GM12878 (cell line): Measurements from ENCODE around the gene ZNF385D. TPM values are rescaled to one million over a fixed set of nuclear protein-coding genes. Genes with fewer than 3 reads are reported as not detected.

Experiments
- ATAC-seq: fragments of 200-7000 bp; cut with Tn5 transposase; 3 replicates; pipeline ENCODE4 v1.9.1; 2020; ENCODE audit warnings: mild to moderate bottlenecking, moderate library complexity
- BruUV-seq: library from RNA; stranded (reverse); fragments of 400-500 nt; replicated peaks from 2 replicates; lab custom pipeline; 2021; lab: Mats Ljungman, UMichigan
- CTCF ChIA-PET: fragments of 300-600 bp; sonication (Branson Sonifier 250); formaldehyde crosslinking; extraction: SDS; loops from one replicate; lab custom pipeline; 2021; ENCODE audit warnings: inconsistent platforms; lab: Yijun Ruan, JAX
- POLR2A ChIA-PET: fragments of 350-600 bp; formaldehyde crosslinking; extraction: SDS; loops from one replicate; lab custom pipeline; 2021; ENCODE audit warnings: inconsistent platforms; lab: Charles Lee
- RAD21 ChIA-PET: fragments of 300-600 bp; sonication (Branson Sonifier 250); formaldehyde crosslinking; loops from one replicate; lab custom pipeline; 2023; ENCODE audit warnings: antibody characterized with exemption; ENCODE audit not compliant: unreplicated experiment; lab: Charles Lee
- SMC1A ChIA-PET: fragments of 300-600 bp; sonication (Branson Sonifier 250); formaldehyde crosslinking; loops from one replicate; lab custom pipeline; 2023; ENCODE audit not compliant: unreplicated experiment, uncharacterized antibody; lab: Charles Lee
- DNase-seq: peaks from one replicate; pipeline ENCODE4 v3.0.0-alpha.2; 2011; ENCODE audit warnings: low read depth, low spot score
- FAIRE-seq: peaks from 3 replicates; lab custom pipeline; 2011; peaks lifted over from hg19 to GRCh38; lab: Jason Lieb, UNC
- H2AFZ ChIP-seq: 2 replicates; pipeline ENCODE4 v1.6.0; 2011; ENCODE audit warnings: low read depth, low read length, control low read depth; ENCODE audit not compliant: control insufficient read depth
- H3K27ac ChIP-seq: 2 replicates; pipeline ENCODE4 v1.5.1; 2011; ENCODE audit warnings: control low read depth; ENCODE audit not compliant: control insufficient read depth, insufficient read depth
- H3K27me3 ChIP-seq, 2 experiments: replicated peaks in 1 of 2; 2 replicates each; pipeline versions ENCODE4 v1.6.0 to v1.6.1; 2011; ENCODE audit warnings: low read length in 1 of 2; ENCODE audit not compliant: control insufficient read depth in 2 of 2, insufficient read depth in 2 of 2
- H3K36me3 ChIP-seq, 2 experiments: 2 replicates each; pipeline ENCODE4 v1.5.1; 2011; ENCODE audit warnings: low read length in 1 of 2; ENCODE audit not compliant: control insufficient read depth in 2 of 2, insufficient read depth in 2 of 2
- H3K4me1 ChIP-seq: 2 replicates; pipeline ENCODE4 v1.6.1; 2011; ENCODE audit warnings: mild to moderate bottlenecking, low read length, moderate library complexity, mixed read lengths; ENCODE audit not compliant: control insufficient read depth, insufficient read depth
- H3K4me2 ChIP-seq: 2 replicates; pipeline ENCODE4 v1.6.0; 2011; ENCODE audit warnings: control low read depth; ENCODE audit not compliant: control insufficient read depth, insufficient read depth
- H3K4me3 ChIP-seq: fragments of 200-600 bp; sonication (generic); 2 replicates; pipeline ENCODE4 v1.5.1; 2016
- H3K79me2 ChIP-seq: 2 replicates; pipeline ENCODE4 v1.6.0; 2011; ENCODE audit warnings: low read length; ENCODE audit not compliant: control insufficient read depth, insufficient read depth
- H3K9ac ChIP-seq: 2 replicates; pipeline ENCODE4 v1.8.0; 2011; ENCODE audit warnings: low read length, control low read depth, mixed read lengths; ENCODE audit not compliant: control insufficient read depth, insufficient read depth
- H3K9me3 ChIP-seq: replicated peaks from 3 replicates; pipeline ENCODE4 v1.5.1; 2011; ENCODE audit warnings: mild to moderate bottlenecking, low read length; ENCODE audit not compliant: control insufficient read depth, insufficient read depth
- H4K20me1 ChIP-seq: 2 replicates; pipeline ENCODE4 v1.6.0; 2011; ENCODE audit not compliant: control insufficient read depth, insufficient read depth
- BMI1 ChIP-seq: fragments of 450-650 bp; IDR thresholded peaks from 2 replicates; pipeline ENCODE4 v1.6.1; 2016; ENCODE audit warnings: mild to moderate bottlenecking, moderate library complexity, borderline replicate concordance
- BRCA1 ChIP-seq: IDR thresholded peaks from 2 replicates; pipeline ENCODE4 v1.6.1; 2011; ENCODE audit warnings: low read depth, low read length, improper control_type of control experiment
- CBX5 ChIP-seq: sonication (generic); IDR thresholded peaks from 2 replicates; pipeline ENCODE4 v1.6.1; 2016; ENCODE audit warnings: low read depth, moderate library complexity, mild to moderate bottlenecking, inconsistent platforms
- CHD1 ChIP-seq: IDR thresholded peaks from 2 replicates; pipeline ENCODE4 v1.6.1; 2012; ENCODE audit warnings: low read depth, low read length, improper control_type of control experiment
- CREM ChIP-seq: IDR thresholded peaks from 2 replicates; pipeline ENCODE4 v1.6.1; 2014; ENCODE audit warnings: antibody characterized with exemption, low read depth
- FOXM1 ChIP-seq: IDR thresholded peaks from 2 replicates; pipeline ENCODE4 v1.6.1; 2012; ENCODE audit warnings: low read depth, mild to moderate bottlenecking, inconsistent platforms, low read length, moderate library complexity
- GABPA ChIP-seq: IDR thresholded peaks from 2 replicates; pipeline ENCODE4 v1.6.1; 2014; ENCODE audit warnings: antibody characterized with exemption, low read depth, mild to moderate bottlenecking, inconsistent platforms
- HCFC1 ChIP-seq: fragments of 150-350 bp; IDR thresholded peaks from 2 replicates; pipeline ENCODE4 v1.6.1; 2014; ENCODE audit warnings: low read length
- MYB ChIP-seq: fragments of 150-350 bp; IDR thresholded peaks from 2 replicates; pipeline ENCODE4 v1.6.1; 2014; ENCODE audit warnings: mild to moderate bottlenecking, low read depth, low read length, borderline replicate concordance
- PAX8 ChIP-seq: fragments of 450-650 bp; IDR thresholded peaks from 2 replicates; pipeline ENCODE4 v1.6.1; 2017; ENCODE audit warnings: mild to moderate bottlenecking, moderate library complexity
- RCOR1 ChIP-seq: conservative IDR thresholded peaks from 2 replicates; pipeline ENCODE4 v1.6.1; 2012; ENCODE audit warnings: low read depth, low read length, improper control_type of control experiment
- TCF3 ChIP-seq: IDR thresholded peaks from 2 replicates; pipeline ENCODE4 v1.6.1; 2012; ENCODE audit warnings: low read depth, mild to moderate bottlenecking, low read length, borderline replicate concordance; ENCODE audit not compliant: insufficient read depth
- WRNIP1 ChIP-seq: IDR thresholded peaks from 2 replicates; pipeline ENCODE4 v1.6.1; 2011; ENCODE audit warnings: low read depth, low read length, improper control_type of control experiment, borderline replicate concordance
- ZNF217 ChIP-seq: fragments of 450-650 bp; IDR thresholded peaks from 2 replicates; pipeline ENCODE4 v1.6.1; 2017; ENCODE audit warnings: antibody characterized with exemption, mild to moderate bottlenecking
- WGBS: methylation state at CpG from one replicate; pipeline ENCODE4 v1.1.6; 2016; ENCODE audit warnings: low lambda C conversion rate; ENCODE audit not compliant: insufficient replicate concordance, insufficient coverage; ENCODE audit errors: missing lambda C conversion rate; 5-methylcytosine and 5-hydroxymethylcytosine counted together
- in situ Hi-C: fragments of 300-500 bp; cut with MboI; formaldehyde crosslinking; loops from 9 replicates; pipeline ENCODE4 v1.14.3; 2018; ENCODE audit warnings: mixed read lengths
- intact Hi-C: fragments of 100-400 bp; cut with micrococcal nuclease; formaldehyde crosslinking; loops from one replicate; pipeline ENCODE4 v1.14.2; 2022; ENCODE audit not compliant: unreplicated experiment
- polyA plus RNA-seq, 11 experiments: library from polyadenylated mRNA; depleted of rRNA in 4 of 11; unstranded in 6 of 11; stranded (reverse) in 5 of 11; fragments of >200 nt; fragmentation: Nextera tagmentation in 4 of 11; fragmentation: Illumina TruSeq in 1 of 11; extraction: Ambion mirVana in 4 of 11; extraction: Trizol in 1 of 11; gene quantifications; 1 replicate in 1 of 11; 2 replicates in 10 of 11; pipeline versions ENCODE4 v1.2.1 to v1.2.3, GENCODE V29; 2011 to 2016; ENCODE audit warnings: inconsistent platforms in 2 of 11, missing spikeins in 2 of 11, low read depth in 1 of 11
- total RNA-seq, 4 experiments: library from RNA; depleted of rRNA in 3 of 4; stranded (reverse); fragments of >200 nt in 3 of 4; fragmentation: Illumina TruSeq in 1 of 4; extraction: Trizol in 1 of 4; gene quantifications; 2 replicates each; pipeline versions ENCODE4 v1.2.1 to v1.2.3, GENCODE V29; 2013 to 2021
- TF ChIP-seq, protein P1 (sequence below): fragments of 450-650 bp; IDR thresholded peaks from 2 replicates; pipeline ENCODE4 v1.6.1; 2017; ENCODE audit warnings: mild to moderate bottlenecking, moderate library complexity
- TF ChIP-seq, protein P2 (sequence below): fragments of 150-350 bp; IDR thresholded peaks from 2 replicates; pipeline ENCODE4 v1.6.1; 2014; ENCODE audit warnings: mild to moderate bottlenecking, low read depth, low read length
- TF ChIP-seq, protein P3 (sequence below): IDR thresholded peaks from 2 replicates; pipeline ENCODE4 v1.6.1; 2012; ENCODE audit warnings: low read length, inconsistent platforms

ZNF385D gene
- total and polyA plus RNA-seq, 10 of the 15 experiments (the other 5 are each of a cell fraction or from before 2014, with no cell fraction given), result 0.01 to 0.62 (median 0.18) TPM; not detected in 5

DNA sequence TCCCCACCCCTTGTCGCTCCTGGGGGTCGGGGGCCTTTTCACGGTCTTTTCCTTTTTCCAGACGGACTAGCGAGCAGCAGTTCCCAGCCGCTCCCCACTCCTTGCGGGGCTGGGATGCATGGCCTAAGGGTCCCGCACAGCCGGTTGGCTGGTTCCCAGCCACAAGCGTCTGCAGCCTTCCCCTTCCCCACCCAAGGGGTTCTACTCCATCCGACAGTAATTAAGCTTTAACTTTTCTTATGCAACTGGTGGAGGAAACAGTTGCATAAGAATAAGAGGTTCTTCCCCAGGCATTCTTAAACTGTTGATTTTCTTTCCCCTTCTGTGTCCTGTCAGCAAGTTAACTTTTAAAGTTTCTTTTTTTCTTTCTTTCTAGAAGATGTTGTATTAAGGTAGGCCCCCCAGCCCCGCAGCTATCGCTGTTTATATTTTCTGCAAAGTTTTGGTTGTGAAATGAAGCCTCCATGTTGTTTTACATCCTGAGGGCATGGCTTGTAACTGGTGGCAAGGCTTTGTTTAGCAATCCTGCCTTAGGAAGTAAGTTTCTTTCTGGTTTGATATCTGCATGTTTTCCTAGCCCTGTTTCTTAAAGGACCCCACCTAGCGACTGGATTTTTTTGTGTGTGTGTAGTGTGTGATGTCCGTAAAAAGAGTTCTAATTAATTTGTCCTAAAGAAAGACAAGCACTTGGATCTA lies 207.5 kb downstream of the ZNF385D start:
- CTCF ChIA-PET, result interaction anchor here (0.7 kb wide), 1 partner anchor 296 kb away, joined by 3 read pairs; no protein-coding TSS in a partner anchor
- Histone ChIP-seq H3K79me2 (no peaks in the 10 kb centered on the region), H2AFZ (no peak overlapping the region), H3K9me3 (no peaks in the 10 kb centered on the region), H4K20me1 (no peaks in the 10 kb centered on the region), H3K27me3 (no peaks in the 10 kb centered on the region), H3K4me3 (no peak overlapping the region), H3K9ac (no peak overlapping the region), H3K27ac (no peak overlapping the region), H3K4me2 (no peak overlapping the region), H3K4me1 (no peaks in the 10 kb centered on the region), H3K36me3 (no peaks in the 10 kb centered on the region)
- POLR2A ChIA-PET, result no interaction called here
- in situ Hi-C loops, result no loop called here
- SMC1A ChIA-PET, result no interaction called here
- FAIRE-seq (no peak), DNase-seq (no peak), ATAC-seq (no peak)
- RAD21 ChIA-PET, result no interaction called here
- BruUV-seq, result no TSS peak
- intact Hi-C loops, result no loop called here
- WGBS, result 48% methylated on average over 15 of the region's 15 CpGs
- no peak for TF ChIP-seq BRCA1
- TF ChIP-seq, protein P1, sequence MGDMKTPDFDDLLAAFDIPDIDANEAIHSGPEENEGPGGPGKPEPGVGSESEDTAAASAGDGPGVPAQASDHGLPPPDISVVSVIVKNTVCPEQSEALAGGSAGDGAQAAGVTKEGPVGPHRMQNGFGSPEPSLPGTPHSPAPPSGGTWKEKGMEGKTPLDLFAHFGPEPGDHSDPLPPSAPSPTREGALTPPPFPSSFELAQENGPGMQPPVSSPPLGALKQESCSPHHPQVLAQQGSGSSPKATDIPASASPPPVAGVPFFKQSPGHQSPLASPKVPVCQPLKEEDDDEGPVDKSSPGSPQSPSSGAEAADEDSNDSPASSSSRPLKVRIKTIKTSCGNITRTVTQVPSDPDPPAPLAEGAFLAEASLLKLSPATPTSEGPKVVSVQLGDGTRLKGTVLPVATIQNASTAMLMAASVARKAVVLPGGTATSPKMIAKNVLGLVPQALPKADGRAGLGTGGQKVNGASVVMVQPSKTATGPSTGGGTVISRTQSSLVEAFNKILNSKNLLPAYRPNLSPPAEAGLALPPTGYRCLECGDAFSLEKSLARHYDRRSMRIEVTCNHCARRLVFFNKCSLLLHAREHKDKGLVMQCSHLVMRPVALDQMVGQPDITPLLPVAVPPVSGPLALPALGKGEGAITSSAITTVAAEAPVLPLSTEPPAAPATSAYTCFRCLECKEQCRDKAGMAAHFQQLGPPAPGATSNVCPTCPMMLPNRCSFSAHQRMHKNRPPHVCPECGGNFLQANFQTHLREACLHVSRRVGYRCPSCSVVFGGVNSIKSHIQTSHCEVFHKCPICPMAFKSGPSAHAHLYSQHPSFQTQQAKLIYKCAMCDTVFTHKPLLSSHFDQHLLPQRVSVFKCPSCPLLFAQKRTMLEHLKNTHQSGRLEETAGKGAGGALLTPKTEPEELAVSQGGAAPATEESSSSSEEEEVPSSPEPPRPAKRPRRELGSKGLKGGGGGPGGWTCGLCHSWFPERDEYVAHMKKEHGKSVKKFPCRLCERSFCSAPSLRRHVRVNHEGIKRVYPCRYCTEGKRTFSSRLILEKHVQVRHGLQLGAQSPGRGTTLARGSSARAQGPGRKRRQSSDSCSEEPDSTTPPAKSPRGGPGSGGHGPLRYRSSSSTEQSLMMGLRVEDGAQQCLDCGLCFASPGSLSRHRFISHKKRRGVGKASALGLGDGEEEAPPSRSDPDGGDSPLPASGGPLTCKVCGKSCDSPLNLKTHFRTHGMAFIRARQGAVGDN, result no peak
- TF ChIP-seq BMI1, result no peak
- no peak for TF ChIP-seq GABPA
- no peak for TF ChIP-seq MYB
- TF ChIP-seq CREM, result no peak
- no peak for TF ChIP-seq PAX8
- no peak for TF ChIP-seq FOXM1
- TF ChIP-seq, protein P2, sequence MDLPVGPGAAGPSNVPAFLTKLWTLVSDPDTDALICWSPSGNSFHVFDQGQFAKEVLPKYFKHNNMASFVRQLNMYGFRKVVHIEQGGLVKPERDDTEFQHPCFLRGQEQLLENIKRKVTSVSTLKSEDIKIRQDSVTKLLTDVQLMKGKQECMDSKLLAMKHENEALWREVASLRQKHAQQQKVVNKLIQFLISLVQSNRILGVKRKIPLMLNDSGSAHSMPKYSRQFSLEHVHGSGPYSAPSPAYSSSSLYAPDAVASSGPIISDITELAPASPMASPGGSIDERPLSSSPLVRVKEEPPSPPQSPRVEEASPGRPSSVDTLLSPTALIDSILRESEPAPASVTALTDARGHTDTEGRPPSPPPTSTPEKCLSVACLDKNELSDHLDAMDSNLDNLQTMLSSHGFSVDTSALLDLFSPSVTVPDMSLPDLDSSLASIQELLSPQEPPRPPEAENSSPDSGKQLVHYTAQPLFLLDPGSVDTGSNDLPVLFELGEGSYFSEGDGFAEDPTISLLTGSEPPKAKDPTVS, result no peak
- no peak for TF ChIP-seq ZNF217
- no peak for TF ChIP-seq HCFC1
- TF ChIP-seq CBX5, result no peak
- TF ChIP-seq WRNIP1, result no peak
- no peak for TF ChIP-seq TCF3
- TF ChIP-seq, protein P3, sequence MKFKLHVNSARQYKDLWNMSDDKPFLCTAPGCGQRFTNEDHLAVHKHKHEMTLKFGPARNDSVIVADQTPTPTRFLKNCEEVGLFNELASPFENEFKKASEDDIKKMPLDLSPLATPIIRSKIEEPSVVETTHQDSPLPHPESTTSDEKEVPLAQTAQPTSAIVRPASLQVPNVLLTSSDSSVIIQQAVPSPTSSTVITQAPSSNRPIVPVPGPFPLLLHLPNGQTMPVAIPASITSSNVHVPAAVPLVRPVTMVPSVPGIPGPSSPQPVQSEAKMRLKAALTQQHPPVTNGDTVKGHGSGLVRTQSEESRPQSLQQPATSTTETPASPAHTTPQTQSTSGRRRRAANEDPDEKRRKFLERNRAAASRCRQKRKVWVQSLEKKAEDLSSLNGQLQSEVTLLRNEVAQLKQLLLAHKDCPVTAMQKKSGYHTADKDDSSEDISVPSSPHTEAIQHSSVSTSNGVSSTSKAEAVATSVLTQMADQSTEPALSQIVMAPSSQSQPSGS, result no peak
- TF ChIP-seq RCOR1, result no peak
- no peak for TF ChIP-seq CHD1
